DND-41 (cell line): ENCODE measurements around the gene PCDHGA1.

Experiments used
- ATAC-seq: fragments of 200-7000 bp; cut with Tn5 transposase; 3 replicates; pipeline ENCODE4 v1.9.1; 2021; ENCODE audit warnings: low read depth; ENCODE audit not compliant: insufficient read depth
- DNase-seq: peaks from one replicate; pipeline ENCODE4 v3.0.0-alpha.2; 2020
- H2AFZ ChIP-seq: 2 replicates; pipeline ENCODE4 v1.6.0; 2012; ENCODE audit warnings: low read depth, low read length
- H3K27ac ChIP-seq: 2 replicates; pipeline ENCODE4 v1.5.1; 2012; ENCODE audit warnings: low read length, inconsistent platforms
- H3K27me3 ChIP-seq: fragments of 200-600 bp; sonication (generic); 2 replicates; pipeline ENCODE4 v1.6.0; 2012; ENCODE audit warnings: low read length, mild to moderate bottlenecking, inconsistent platforms; ENCODE audit not compliant: insufficient read depth, poor library complexity
- H3K36me3 ChIP-seq: 2 replicates; pipeline ENCODE4 v1.5.1; 2012; ENCODE audit warnings: low read length, inconsistent platforms; ENCODE audit not compliant: insufficient read depth
- H3K4me1 ChIP-seq: 2 replicates; pipeline ENCODE4 v1.5.1; 2012; ENCODE audit warnings: mild to moderate bottlenecking, low read length; ENCODE audit not compliant: insufficient read depth
- H3K4me2 ChIP-seq: 2 replicates; pipeline ENCODE4 v1.6.0; 2012; ENCODE audit warnings: mild to moderate bottlenecking, moderate library complexity, low read length, inconsistent platforms; ENCODE audit not compliant: insufficient read depth
- H3K4me3 ChIP-seq, 2 experiments: fragments of 200-600 bp in 1 of 2; shearing (Covaris generic) in 1 of 2; 2 replicates each; pipeline ENCODE4 v1.5.1; 2012 to 2016; ENCODE audit warnings: inconsistent platforms in 2 of 2, low read length in 2 of 2, mild to moderate bottlenecking in 2 of 2, low read depth in 1 of 2, moderate library complexity in 1 of 2
- H3K79me2 ChIP-seq: 2 replicates; pipeline ENCODE4 v1.6.0; 2012; ENCODE audit warnings: low read length, inconsistent platforms; ENCODE audit not compliant: insufficient read depth
- H3K9ac ChIP-seq: 2 replicates; pipeline ENCODE4 v1.6.0; 2012; ENCODE audit warnings: low read depth, mild to moderate bottlenecking, inconsistent platforms, low read length, moderate library complexity
- H3K9me3 ChIP-seq: 2 replicates; pipeline ENCODE4 v1.5.1; 2012; ENCODE audit warnings: low read length, moderate library complexity, mild to moderate bottlenecking, inconsistent platforms; ENCODE audit not compliant: insufficient read depth, severe bottlenecking
- H4K20me1 ChIP-seq: 2 replicates; pipeline ENCODE4 v1.6.0; 2012; ENCODE audit warnings: low read length; ENCODE audit not compliant: insufficient read depth
- CTCF ChIP-seq: IDR thresholded peaks from 2 replicates; pipeline ENCODE4 v1.5.1; 2012; ENCODE audit warnings: borderline replicate concordance, low read length, moderate library complexity, mild to moderate bottlenecking; ENCODE audit not compliant: poor library complexity, severe bottlenecking; ENCODE audit errors: extremely low read depth
- EZH2 ChIP-seq: IDR thresholded peaks from 3 replicates; pipeline ENCODE4 v1.6.1; 2012; ENCODE audit warnings: borderline replicate concordance, low read depth, mild to moderate bottlenecking, moderate library complexity, low read length, inconsistent platforms; ENCODE audit not compliant: severe bottlenecking

The PCDHGA1 gene

GRCh38 chr5:141342773-141343172 lies 12.5 kb downstream of the PCDHGA1 start:
- Histone ChIP-seq H4K20me1 (no peaks in the 10 kb centered on the region), H3K9ac (no peak overlapping the region), H3K4me2 (no peak overlapping the region), H2AFZ (no peak overlapping the region), H3K36me3 (no peaks in the 10 kb centered on the region), H3K79me2 (no peaks in the 10 kb centered on the region), H3K27me3 (no peaks in the 10 kb centered on the region), H3K27ac (no peak overlapping the region), H3K4me1 (no peaks in the 10 kb centered on the region), H3K4me3 (no peak overlapping the region), H3K9me3 (no peaks in the 10 kb centered on the region)
- TF ChIP-seq EZH2, result no peak
- no peak for TF ChIP-seq CTCF
- DNase-seq, result no peak
- no peak for ATAC-seq

- Histone ChIP-seq H4K20me1 (no peaks in the 10 kb centered on the region), H3K27me3 (no peaks in the 10 kb centered on the region), H3K79me2 (no peaks in the 10 kb centered on the region), H3K4me1 (no peaks in the 10 kb centered on the region), H3K9ac (no peak within 1 kb of the TSS), H3K4me2 (no peak within 1 kb of the TSS), H3K27ac (no peak within 1 kb of the TSS), H3K9me3 (no peaks in the 10 kb centered on the region), H3K4me3 (no peak within 1 kb of the TSS), H3K36me3 (no peaks in the 10 kb centered on the region), H2AFZ (no peak within 1 kb of the TSS)
- peak; percentile 18 for TF ChIP-seq CTCF
- no peak for TF ChIP-seq EZH2
- DNase-seq, result no peak
- ATAC-seq, result no peak
Measured at GRCh38 chr5:141343242-141343952, 13.1 kb downstream of the PCDHGA1 start, which contains the start of gene PCDHGA3. PCDHGA3 (plus strand) TSS chr5:141343829; CDS start chr5:141344034, 205 bp downstream.

GRCh38 chr5:141343953-141344463 lies 13.7 kb downstream of the PCDHGA1 start:
- no peaks in the 10 kb centered on the region for H3K9me3 ChIP-seq
- H3K27ac ChIP-seq, result no peak overlapping the region
- no peaks in the 10 kb centered on the region for H3K4me1 ChIP-seq
- ATAC-seq, result no peak
- H4K20me1 ChIP-seq, result no peaks in the 10 kb centered on the region
- H3K9ac ChIP-seq, result no peak overlapping the region
- H3K4me2 ChIP-seq, result no peak overlapping the region
- DNase-seq, result no peak
- H3K27me3 ChIP-seq, result no peaks in the 10 kb centered on the region
- H3K79me2 ChIP-seq, result no peaks in the 10 kb centered on the region
- no peaks in the 10 kb centered on the region for H3K36me3 ChIP-seq
- no peak overlapping the region for H2AFZ ChIP-seq
- no peak overlapping the region for H3K4me3 ChIP-seq
- TF ChIP-seq EZH2 (no peak), CTCF (no peak)
